ENCODE data around the gene CNN2.

DNA sequence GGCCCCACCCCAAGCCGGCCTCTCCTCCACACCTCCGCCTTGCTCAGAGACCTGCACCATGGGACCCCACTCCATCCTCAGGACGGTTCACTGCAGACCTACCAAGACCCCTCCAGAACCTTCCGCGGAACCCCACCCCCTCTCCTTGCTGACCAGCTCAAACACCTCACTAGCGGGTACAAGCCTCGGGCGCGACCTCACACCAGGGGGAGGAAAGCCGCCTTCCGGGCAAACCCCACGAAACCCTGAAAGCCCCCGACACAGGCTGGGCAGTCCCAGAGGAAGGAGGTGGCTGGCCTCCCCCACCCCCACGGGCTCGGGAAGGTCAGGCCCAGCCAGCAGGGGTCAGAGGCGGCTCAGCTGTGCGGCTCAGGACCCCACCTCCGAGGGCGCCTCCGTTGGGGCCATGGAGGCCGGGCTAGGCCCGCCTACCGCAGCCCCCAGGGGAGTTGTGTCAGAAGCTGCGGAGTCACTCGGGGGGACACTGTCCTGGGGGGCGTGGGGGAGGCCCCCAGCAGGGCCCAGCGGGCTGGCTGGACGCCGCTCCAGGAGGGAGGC, 16.3 kb upstream of the CNN2 start:
- TF ChIP-seq, protein P1, sequence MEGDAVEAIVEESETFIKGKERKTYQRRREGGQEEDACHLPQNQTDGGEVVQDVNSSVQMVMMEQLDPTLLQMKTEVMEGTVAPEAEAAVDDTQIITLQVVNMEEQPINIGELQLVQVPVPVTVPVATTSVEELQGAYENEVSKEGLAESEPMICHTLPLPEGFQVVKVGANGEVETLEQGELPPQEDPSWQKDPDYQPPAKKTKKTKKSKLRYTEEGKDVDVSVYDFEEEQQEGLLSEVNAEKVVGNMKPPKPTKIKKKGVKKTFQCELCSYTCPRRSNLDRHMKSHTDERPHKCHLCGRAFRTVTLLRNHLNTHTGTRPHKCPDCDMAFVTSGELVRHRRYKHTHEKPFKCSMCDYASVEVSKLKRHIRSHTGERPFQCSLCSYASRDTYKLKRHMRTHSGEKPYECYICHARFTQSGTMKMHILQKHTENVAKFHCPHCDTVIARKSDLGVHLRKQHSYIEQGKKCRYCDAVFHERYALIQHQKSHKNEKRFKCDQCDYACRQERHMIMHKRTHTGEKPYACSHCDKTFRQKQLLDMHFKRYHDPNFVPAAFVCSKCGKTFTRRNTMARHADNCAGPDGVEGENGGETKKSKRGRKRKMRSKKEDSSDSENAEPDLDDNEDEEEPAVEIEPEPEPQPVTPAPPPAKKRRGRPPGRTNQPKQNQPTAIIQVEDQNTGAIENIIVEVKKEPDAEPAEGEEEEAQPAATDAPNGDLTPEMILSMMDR (IDR thresholded peaks at IDR 0.05), result no peak
- no peak for TF ChIP-seq POLR2AphosphoS5 (IDR thresholded peaks at IDR 0.05; ENCODE audit: insufficient read depth in 1 of 2, low read depth in 1 of 2)

Measured in vagina (tissue), 2 donors.